A549 (cell line): ENCODE results near the gene GPR25. TPM values are rescaled to one million over a fixed set of nuclear protein-coding genes. Genes with fewer than 3 reads are reported as not detected.
A peak's percentile ranks its signal among the peaks of the same experiment; 100 is the strongest.

ENCODE experiments used
- ATAC-seq, 2 experiments: fragments of 200-7000 bp in 1 of 2; fragments of >200 bp in 1 of 2; cut with Nextera tagmentation in 1 of 2; cut with Tn5 transposase in 1 of 2; 3 replicates each; pipeline versions ENCODE4 v1.8.0 to v1.9.1; 2018 to 2020; ENCODE audit warnings: mild to moderate bottlenecking in 1 of 2, moderate library complexity in 1 of 2
- CTCF ChIA-PET: fragments of 300-600 bp; sonication (Branson Sonifier 250); formaldehyde crosslinking; extraction: SDS; loops from one replicate; lab custom pipeline; 2021; ENCODE audit warnings: antibody characterized with exemption, inconsistent platforms; lab: Yijun Ruan, JAX
- POLR2A ChIA-PET: fragments of 350-600 bp; formaldehyde crosslinking; extraction: SDS; loops from one replicate; lab custom pipeline; 2021; ENCODE audit warnings: antibody characterized with exemption, inconsistent platforms; lab: Yijun Ruan, JAX
- DNase-seq, 2 experiments: peaks; one replicate each; pipeline versions ENCODE4 v3.0.0 to v3.0.0-alpha.2; 2011 to 2016; ENCODE audit warnings: low read depth in 1 of 2, low spot score in 1 of 2
- FAIRE-seq: peaks from 2 replicates; lab custom pipeline; 2011; peaks lifted over from hg19 to GRCh38; lab: Jason Lieb, UNC
- H3K27ac ChIP-seq, 2 experiments: fragments of >200 bp; sonication (Bioruptor Twin); formaldehyde crosslinking; 3 replicates each; pipeline ENCODE4 v1.5.1; 2016 to 2017
- H3K4me1 ChIP-seq: fragments of >200 bp; sonication (Bioruptor Twin); formaldehyde crosslinking; 3 replicates; pipeline ENCODE4 v1.6.1; 2016
- H3K4me2 ChIP-seq: fragments of >200 bp; sonication (Bioruptor Twin); formaldehyde crosslinking; 3 replicates; pipeline ENCODE4 v1.6.1; 2016
- H3K4me3 ChIP-seq: fragments of >200 bp; sonication (Bioruptor Twin); formaldehyde crosslinking; 3 replicates; pipeline ENCODE4 v1.5.1; 2016
- H3K9me3 ChIP-seq: fragments of >200 bp; sonication (Bioruptor Twin); formaldehyde crosslinking; 3 replicates; pipeline ENCODE4 v1.6.1; 2016
- CHD2 ChIP-seq: fragments of 150-350 bp; IDR thresholded peaks from 2 replicates; pipeline ENCODE4 v1.6.1; 2014; ENCODE audit warnings: low read length; ENCODE audit not compliant: partially characterized antibody
- EP300 ChIP-seq, 2 experiments: fragments of >200 bp; sonication (Bioruptor Twin); formaldehyde crosslinking; IDR thresholded peaks; 2 replicates in 1 of 2; 3 replicates in 1 of 2; pipeline ENCODE4 v1.6.1; 2016 to 2017
- FOSB ChIP-seq: fragments of 250-450 bp; sonication (Bioruptor Pico); IDR thresholded peaks from 2 replicates; pipeline ENCODE4 v1.5.0; 2020; ENCODE audit warnings: mild to moderate bottlenecking, moderate library complexity
- FOSL2 ChIP-seq, 2 experiments: fragments of 450-650 bp in 1 of 2; fragments of >200 bp in 1 of 2; sonication (Bioruptor Twin) in 1 of 2; formaldehyde crosslinking; IDR thresholded peaks; 2 replicates each; pipeline versions ENCODE4 v1.5.0 to v1.6.1; 2016 to 2020; ENCODE audit warnings: mild to moderate bottlenecking in 1 of 2, moderate library complexity in 1 of 2
- GATA3 ChIP-seq: IDR thresholded peaks from 2 replicates; pipeline ENCODE4 v1.6.1; 2012; ENCODE audit warnings: borderline replicate concordance
- HEYL ChIP-seq: fragments of 250-450 bp; sonication (Bioruptor Pico); IDR thresholded peaks from 2 replicates; pipeline ENCODE4 v1.8.0; 2021; ENCODE audit warnings: mild to moderate bottlenecking, moderate library complexity
- JUNB ChIP-seq: fragments of >200 bp; sonication (Bioruptor Twin); formaldehyde crosslinking; IDR thresholded peaks from 2 replicates; pipeline ENCODE4 v1.6.1; 2016
- KDM1A ChIP-seq: fragments of 200-600 bp; sonication (generic); IDR thresholded peaks from 2 replicates; pipeline ENCODE4 v1.6.1; 2016; ENCODE audit warnings: low read depth, mild to moderate bottlenecking
- KDM5A ChIP-seq: fragments of 200-600 bp; sonication (generic); IDR thresholded peaks from 2 replicates; pipeline ENCODE4 v1.6.1; 2016; ENCODE audit warnings: antibody characterized with exemption, mild to moderate bottlenecking
- MAFK ChIP-seq: fragments of 450-650 bp; IDR thresholded peaks from 2 replicates; pipeline ENCODE4 v1.6.1; 2014; ENCODE audit not compliant: partially characterized antibody
- PHF8 ChIP-seq: fragments of 200-600 bp; sonication (generic); IDR thresholded peaks from 2 replicates; pipeline ENCODE4 v1.6.1; 2016; ENCODE audit warnings: low read depth, mild to moderate bottlenecking, antibody characterized with exemption, moderate library complexity, borderline replicate concordance
- RAD21 ChIP-seq, 2 experiments: fragments of >200 bp in 1 of 2; sonication (Bioruptor Twin) in 1 of 2; formaldehyde crosslinking in 1 of 2; IDR thresholded peaks in 1 of 2; conservative IDR thresholded peaks in 1 of 2; 2 replicates in 1 of 2; 3 replicates in 1 of 2; pipeline ENCODE4 v1.6.1; 2012 to 2018; ENCODE audit warnings: inconsistent platforms in 1 of 2
- RFX5 ChIP-seq: fragments of 450-650 bp; IDR thresholded peaks from 2 replicates; pipeline ENCODE4 v1.7.1; 2014; ENCODE audit warnings: antibody characterized with exemption, mild to moderate bottlenecking, moderate library complexity
- RNF2 ChIP-seq: fragments of 200-600 bp; sonication (generic); IDR thresholded peaks from 2 replicates; pipeline ENCODE4 v1.6.1; 2016; ENCODE audit warnings: low read depth, mild to moderate bottlenecking, antibody characterized with exemption, moderate library complexity, borderline replicate concordance
- WGBS: methylation state at CpG from one replicate; pipeline ENCODE4 v1.1.6; 2017; ENCODE audit errors: missing lambda C conversion rate; 5-methylcytosine and 5-hydroxymethylcytosine counted together
- polyA plus RNA-seq, 4 experiments: library from polyadenylated mRNA; depleted of rRNA in 3 of 4; stranded (reverse); fragments of >200 nt; fragmentation: RNase III in 1 of 4; extraction: RNeasy Plus Mini Kit Qiagen cat#74134 plus additional on column Dnase treatment in 1 of 4; gene quantifications; 2 replicates in 3 of 4; 3 replicates in 1 of 4; pipeline ENCODE4 v1.2.3, GENCODE V29; 2011 to 2017
- TF ChIP-seq, protein P1 (sequence below): fragments of >200 bp; sonication (Bioruptor Twin); formaldehyde crosslinking; IDR thresholded peaks from 2 replicates; pipeline ENCODE4 v1.6.1; 2016
- TF ChIP-seq, protein P2 (sequence below): fragments of >200 bp; sonication (Bioruptor Twin); formaldehyde crosslinking; IDR thresholded peaks from 3 replicates; pipeline ENCODE4 v1.5.1; 2016
- TF ChIP-seq, protein P3 (sequence below): fragments of 200-600 bp; sonication (generic); IDR thresholded peaks from 2 replicates; pipeline ENCODE4 v1.6.1; 2016; ENCODE audit warnings: antibody characterized with exemption, mild to moderate bottlenecking, moderate library complexity

The GPR25 gene
- polyA plus RNA-seq, 2 of the 4 experiments (the other 2 are of a cell fraction), result not detected

DNA sequence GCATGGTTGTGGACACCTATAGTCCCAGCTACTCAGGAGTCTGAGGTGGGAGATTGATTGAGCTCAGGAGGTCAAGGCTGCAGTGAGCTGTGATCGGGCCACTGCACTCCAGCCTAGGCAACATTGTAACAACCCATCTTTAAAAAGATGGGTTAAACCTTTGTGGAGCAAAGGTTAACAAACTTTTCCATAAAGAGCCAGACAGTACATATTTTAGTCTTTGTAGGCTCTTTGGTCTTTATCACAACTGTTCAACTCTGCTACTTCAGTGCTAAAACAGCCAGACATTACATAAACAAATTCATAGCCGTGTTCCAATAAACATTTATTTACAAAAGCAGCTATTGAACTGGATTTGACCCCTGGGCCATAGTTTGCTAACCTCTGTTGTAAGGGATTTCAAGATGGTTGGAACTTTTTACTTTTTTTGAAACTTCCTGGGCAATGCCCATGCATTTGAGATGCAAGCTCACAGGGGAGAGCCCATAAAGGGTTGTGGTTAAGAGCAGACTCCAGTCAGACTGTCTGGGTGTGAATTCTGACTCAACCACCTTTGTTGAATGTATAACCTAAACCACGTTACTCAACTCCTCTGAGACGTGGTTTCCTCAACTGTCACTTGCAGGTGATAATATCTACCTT, 32.8 kb downstream of the GPR25 start:
- Histone ChIP-seq H3K9me3 (no peaks in the 10 kb centered on the region), H3K4me3 (no peak overlapping the region), H3K4me2 (peak overlapping the region; percentile 39), H3K27ac (peak overlapping the region; percentile 77 to 82), H3K4me1 (peaks cover 98% of the 10 kb centered on the region)
- TF ChIP-seq GATA3, result peak; percentile 36; the same call in 1 of the 2 replicates
- TF ChIP-seq, protein P1, sequence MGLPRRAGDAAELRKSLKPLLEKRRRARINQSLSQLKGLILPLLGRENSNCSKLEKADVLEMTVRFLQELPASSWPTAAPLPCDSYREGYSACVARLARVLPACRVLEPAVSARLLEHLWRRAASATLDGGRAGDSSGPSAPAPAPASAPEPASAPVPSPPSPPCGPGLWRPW, result no peak
- TF ChIP-seq HEYL (CRISPR knock-in tag), result no peak
- peak in 1 of 2 experiments; percentile 8; a peak in 1 of 5 replicates for TF ChIP-seq EP300 (IDR thresholded peaks at IDR 0.05)
- no peak for TF ChIP-seq FOSL2 (IDR thresholded peaks at IDR 0.05)
- peak; percentile 53 for TF ChIP-seq FOSL2 (CRISPR knock-in tag; IDR thresholded peaks at IDR 0.05)
- TF ChIP-seq RAD21 (conservative IDR thresholded peaks at IDR 0.05 in 1 of 2, IDR thresholded peaks at IDR 0.05 in 1 of 2), result peak in 1 of 2 experiments; percentile 2; a peak in 1 of 5 replicates
- TF ChIP-seq JUNB, result 0 out of 2 replicates have a peak, but pooled peaks have one; percentile 22
- whole genome bisulfite sequencing, result 22% methylated on average over 4 of the region's 4 CpGs
- FAIRE-seq (peak; percentile 36), ATAC-seq (peak in 1 of 2 experiments; percentile 61; a peak in 3 of 6 replicates), DNase-seq (peak in 1 of 2 experiments; percentile 78)
- ChIA-PET CTCF (interaction anchor here (0.7 to 2.4 kb wide), 6 partner anchors 9 to 137 kb away, joined by 3 to 12 read pairs (median 6); no protein-coding TSS in a partner anchor), POLR2A (interaction anchor here (0.9 to 1.8 kb wide), 2 partner anchors 9 to 13 kb away, joined by 3 to 8 read pairs; no protein-coding TSS in a partner anchor)

DNA sequence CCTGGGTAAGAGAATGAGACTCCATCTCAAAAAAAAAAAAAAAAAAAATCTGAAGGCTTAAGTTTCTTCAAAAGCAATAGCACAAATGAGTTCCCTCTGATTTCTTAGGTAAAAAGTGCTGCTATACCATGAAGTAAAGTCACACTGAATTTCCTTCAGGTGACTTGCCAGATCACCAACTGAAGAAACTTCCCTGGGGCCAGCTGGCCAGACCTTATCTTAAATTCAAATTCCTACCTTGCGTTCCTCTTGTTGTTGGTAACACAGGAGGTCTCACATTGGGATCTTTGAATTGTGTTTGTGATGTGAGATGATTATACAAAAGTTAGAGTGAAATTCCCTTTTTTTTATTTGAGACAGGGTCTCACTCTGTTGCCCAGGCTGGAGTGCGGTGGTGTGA, 33.7 kb downstream of the GPR25 start:
- no peaks in the 10 kb centered on the region for H3K9me3 ChIP-seq
- FAIRE-seq (no peak), DNase-seq (no peak), ATAC-seq (no peak)
- H3K4me3 ChIP-seq, result no peak overlapping the region
- peaks cover 88% of the 10 kb centered on the region for H3K4me1 ChIP-seq
- no peak for TF ChIP-seq CHD2
- no peak for TF ChIP-seq RAD21 (conservative IDR thresholded peaks at IDR 0.05 in 1 of 2, IDR thresholded peaks at IDR 0.05 in 1 of 2)
- TF ChIP-seq KDM1A, result no peak
- TF ChIP-seq RNF2, result no peak
- no peak for TF ChIP-seq FOSB
- no peak for TF ChIP-seq MAFK
- no peak for TF ChIP-seq RFX5
- TF ChIP-seq, protein P2, sequence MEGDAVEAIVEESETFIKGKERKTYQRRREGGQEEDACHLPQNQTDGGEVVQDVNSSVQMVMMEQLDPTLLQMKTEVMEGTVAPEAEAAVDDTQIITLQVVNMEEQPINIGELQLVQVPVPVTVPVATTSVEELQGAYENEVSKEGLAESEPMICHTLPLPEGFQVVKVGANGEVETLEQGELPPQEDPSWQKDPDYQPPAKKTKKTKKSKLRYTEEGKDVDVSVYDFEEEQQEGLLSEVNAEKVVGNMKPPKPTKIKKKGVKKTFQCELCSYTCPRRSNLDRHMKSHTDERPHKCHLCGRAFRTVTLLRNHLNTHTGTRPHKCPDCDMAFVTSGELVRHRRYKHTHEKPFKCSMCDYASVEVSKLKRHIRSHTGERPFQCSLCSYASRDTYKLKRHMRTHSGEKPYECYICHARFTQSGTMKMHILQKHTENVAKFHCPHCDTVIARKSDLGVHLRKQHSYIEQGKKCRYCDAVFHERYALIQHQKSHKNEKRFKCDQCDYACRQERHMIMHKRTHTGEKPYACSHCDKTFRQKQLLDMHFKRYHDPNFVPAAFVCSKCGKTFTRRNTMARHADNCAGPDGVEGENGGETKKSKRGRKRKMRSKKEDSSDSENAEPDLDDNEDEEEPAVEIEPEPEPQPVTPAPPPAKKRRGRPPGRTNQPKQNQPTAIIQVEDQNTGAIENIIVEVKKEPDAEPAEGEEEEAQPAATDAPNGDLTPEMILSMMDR, result no peak
- TF ChIP-seq KDM5A, result no peak
- TF ChIP-seq FOSL2 (IDR thresholded peaks at IDR 0.05), result no peak
- TF ChIP-seq FOSL2 (CRISPR knock-in tag; IDR thresholded peaks at IDR 0.05), result no peak
- TF ChIP-seq, protein P3, sequence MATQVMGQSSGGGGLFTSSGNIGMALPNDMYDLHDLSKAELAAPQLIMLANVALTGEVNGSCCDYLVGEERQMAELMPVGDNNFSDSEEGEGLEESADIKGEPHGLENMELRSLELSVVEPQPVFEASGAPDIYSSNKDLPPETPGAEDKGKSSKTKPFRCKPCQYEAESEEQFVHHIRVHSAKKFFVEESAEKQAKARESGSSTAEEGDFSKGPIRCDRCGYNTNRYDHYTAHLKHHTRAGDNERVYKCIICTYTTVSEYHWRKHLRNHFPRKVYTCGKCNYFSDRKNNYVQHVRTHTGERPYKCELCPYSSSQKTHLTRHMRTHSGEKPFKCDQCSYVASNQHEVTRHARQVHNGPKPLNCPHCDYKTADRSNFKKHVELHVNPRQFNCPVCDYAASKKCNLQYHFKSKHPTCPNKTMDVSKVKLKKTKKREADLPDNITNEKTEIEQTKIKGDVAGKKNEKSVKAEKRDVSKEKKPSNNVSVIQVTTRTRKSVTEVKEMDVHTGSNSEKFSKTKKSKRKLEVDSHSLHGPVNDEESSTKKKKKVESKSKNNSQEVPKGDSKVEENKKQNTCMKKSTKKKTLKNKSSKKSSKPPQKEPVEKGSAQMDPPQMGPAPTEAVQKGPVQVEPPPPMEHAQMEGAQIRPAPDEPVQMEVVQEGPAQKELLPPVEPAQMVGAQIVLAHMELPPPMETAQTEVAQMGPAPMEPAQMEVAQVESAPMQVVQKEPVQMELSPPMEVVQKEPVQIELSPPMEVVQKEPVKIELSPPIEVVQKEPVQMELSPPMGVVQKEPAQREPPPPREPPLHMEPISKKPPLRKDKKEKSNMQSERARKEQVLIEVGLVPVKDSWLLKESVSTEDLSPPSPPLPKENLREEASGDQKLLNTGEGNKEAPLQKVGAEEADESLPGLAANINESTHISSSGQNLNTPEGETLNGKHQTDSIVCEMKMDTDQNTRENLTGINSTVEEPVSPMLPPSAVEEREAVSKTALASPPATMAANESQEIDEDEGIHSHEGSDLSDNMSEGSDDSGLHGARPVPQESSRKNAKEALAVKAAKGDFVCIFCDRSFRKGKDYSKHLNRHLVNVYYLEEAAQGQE, result no peak
- TF ChIP-seq PHF8, result no peak
- POLR2A ChIA-PET, result interaction anchor here (1.5 to 3.9 kb wide), 2 partner anchors 10 to 15 kb away, joined by 6 to 58 read pairs; partner anchors contain the start of gene INAVA
- H3K4me2 ChIP-seq, result peak overlapping the region; percentile 39
- peak overlapping the region; percentile 77 to 82 for H3K27ac ChIP-seq
- CTCF ChIA-PET, result interaction anchor here (1.1 to 2.0 kb wide), 3 partner anchors 9 to 65 kb away, joined by 4 to 16 read pairs (median 8); no protein-coding TSS in a partner anchor
- 96% methylated on average over 2 of the region's 2 CpGs for WGBS
